Measurements from ENCODE around the gene NMNAT2. TPM values are rescaled to one million over a fixed set of nuclear protein-coding genes. Genes with fewer than 3 reads are reported as not detected.

NMNAT2 gene
- total and polyA plus RNA-seq, 2 donors (not counting 3 experiments of a cell fraction or from before 2014, with no cell fraction given), result 0.28 to 0.38 TPM

- Histone ChIP-seq H2AFZ (ENCODE audit: low read depth, low read length) (no peak overlapping the region), H3K27ac (ENCODE audit: insufficient read depth, low read depth, low read length) (no peak overlapping the region), H4K20me1 (replicated peaks; ENCODE audit: control insufficient read depth, extremely low read depth, insufficient read depth, low read length) (no peaks in the 10 kb centered on the region), H3K9me3 (replicated peaks; ENCODE audit: control insufficient read depth, insufficient read depth, low read length) (no peaks in the 10 kb centered on the region), H3K9me1 (replicated peaks; ENCODE audit: control insufficient read depth, extremely low read depth, insufficient read depth, low read length) (no peaks in the 10 kb centered on the region), H3K4me3 (replicated peaks in 1 of 3; ENCODE audit: insufficient read depth in 1 of 3, low read depth in 1 of 3, low read length in 3 of 3) (no peak overlapping the region), H3K9ac (replicated peaks; ENCODE audit: extremely low read depth, insufficient read depth, low read length) (no peak overlapping the region), H3K4me1 (ENCODE audit: control insufficient read depth, extremely low read depth, insufficient read depth, low read length) (peaks cover 6% of the 10 kb centered on the region), H3K27me3 (ENCODE audit: control insufficient read depth in 2 of 2, insufficient read depth in 2 of 2, low read length in 2 of 2) (no peaks in the 10 kb centered on the region), H3K79me2 (ENCODE audit: control insufficient read depth, insufficient read depth, low read length) (no peaks in the 10 kb centered on the region), H3K36me3 (ENCODE audit: control insufficient read depth in 2 of 2, extremely low read depth in 1 of 2, insufficient read depth in 2 of 2, low read length in 2 of 2) (no peaks in the 10 kb centered on the region), H3K4me2 (ENCODE audit: insufficient read depth, low read length) (no peak overlapping the region)
- BruUV-seq (replicated peaks), result no TSS peak
- intact Hi-C loops (cut with micrococcal nuclease), result no loop called here
- no peak for DNase-seq (ENCODE audit: low read depth, low spot score)
- FAIRE-seq, result no peak
- dilution Hi-C loops (cut with MboI; ENCODE audit: extremely low pct_ligation_motif_present, low sequenced_read_pairs), result no loop called here
- CTCF ChIA-PET, result interaction anchor here (0.6 kb wide), 1 partner anchor 16 kb away, joined by 4 read pairs; no protein-coding TSS in a partner anchor
- POLR2A ChIA-PET, result no interaction called here
- TF ChIP-seq, protein P1, sequence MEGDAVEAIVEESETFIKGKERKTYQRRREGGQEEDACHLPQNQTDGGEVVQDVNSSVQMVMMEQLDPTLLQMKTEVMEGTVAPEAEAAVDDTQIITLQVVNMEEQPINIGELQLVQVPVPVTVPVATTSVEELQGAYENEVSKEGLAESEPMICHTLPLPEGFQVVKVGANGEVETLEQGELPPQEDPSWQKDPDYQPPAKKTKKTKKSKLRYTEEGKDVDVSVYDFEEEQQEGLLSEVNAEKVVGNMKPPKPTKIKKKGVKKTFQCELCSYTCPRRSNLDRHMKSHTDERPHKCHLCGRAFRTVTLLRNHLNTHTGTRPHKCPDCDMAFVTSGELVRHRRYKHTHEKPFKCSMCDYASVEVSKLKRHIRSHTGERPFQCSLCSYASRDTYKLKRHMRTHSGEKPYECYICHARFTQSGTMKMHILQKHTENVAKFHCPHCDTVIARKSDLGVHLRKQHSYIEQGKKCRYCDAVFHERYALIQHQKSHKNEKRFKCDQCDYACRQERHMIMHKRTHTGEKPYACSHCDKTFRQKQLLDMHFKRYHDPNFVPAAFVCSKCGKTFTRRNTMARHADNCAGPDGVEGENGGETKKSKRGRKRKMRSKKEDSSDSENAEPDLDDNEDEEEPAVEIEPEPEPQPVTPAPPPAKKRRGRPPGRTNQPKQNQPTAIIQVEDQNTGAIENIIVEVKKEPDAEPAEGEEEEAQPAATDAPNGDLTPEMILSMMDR (IDR thresholded peaks at IDR 0.05; ENCODE audit: extremely low read depth in 1 of 2, insufficient read depth in 1 of 2, low read depth in 1 of 2, low read length in 2 of 2), result no peak
- TF ChIP-seq FOS (IDR thresholded peaks at IDR 0.05; ENCODE audit: borderline replicate concordance, insufficient read depth, low read length) (no peak), MYC (IDR thresholded peaks at IDR 0.05; ENCODE audit: low read depth, low read length) (no peak), POLR2A (IDR thresholded peaks at IDR 0.05; ENCODE audit: low read depth, low read length) (no peak), EZH2 (IDR thresholded peaks at IDR 0.05; ENCODE audit: borderline replicate concordance, low read depth, low read length, severe bottlenecking) (no peak), JUN (IDR thresholded peaks at IDR 0.05; ENCODE audit: borderline replicate concordance, insufficient read depth, insufficient read length, low read depth) (no peak)
- TF ChIP-seq, protein P2, sequence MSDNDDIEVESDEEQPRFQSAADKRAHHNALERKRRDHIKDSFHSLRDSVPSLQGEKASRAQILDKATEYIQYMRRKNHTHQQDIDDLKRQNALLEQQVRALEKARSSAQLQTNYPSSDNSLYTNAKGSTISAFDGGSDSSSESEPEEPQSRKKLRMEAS (IDR thresholded peaks at IDR 0.05; ENCODE audit: insufficient read depth, insufficient read length), result no peak
Measured at GRCh38 chr1:183251959-183252450, 166.2 kb downstream of the NMNAT2 start.
